GM12892 (cell line): Measurements from ENCODE around the gene CMIP.
A peak's percentile ranks its signal among the peaks of the same experiment; 100 is the strongest.

ENCODE experiments used
- DNase-seq: peaks from one replicate; pipeline ENCODE4 v3.0.0; 2011; ENCODE audit not compliant: insufficient read length
- FAIRE-seq: peaks from 2 replicates; lab custom pipeline; 2011; peaks lifted over from hg19 to GRCh38; lab: Jason Lieb, UNC
- POLR2A ChIP-seq: IDR thresholded peaks from 2 replicates; pipeline ENCODE4 v1.6.1; 2011; ENCODE audit warnings: low read depth, low read length, control low read depth
- POLR2AphosphoS5 ChIP-seq: IDR thresholded peaks from 2 replicates; pipeline ENCODE4 v1.6.1; 2011; ENCODE audit warnings: low read depth, low read length, control low read depth
- TAF1 ChIP-seq: IDR thresholded peaks from 2 replicates; pipeline ENCODE4 v1.6.1; 2011; ENCODE audit warnings: low read depth, mild to moderate bottlenecking, control low read depth, low read length, borderline replicate concordance

CMIP gene

DNA sequence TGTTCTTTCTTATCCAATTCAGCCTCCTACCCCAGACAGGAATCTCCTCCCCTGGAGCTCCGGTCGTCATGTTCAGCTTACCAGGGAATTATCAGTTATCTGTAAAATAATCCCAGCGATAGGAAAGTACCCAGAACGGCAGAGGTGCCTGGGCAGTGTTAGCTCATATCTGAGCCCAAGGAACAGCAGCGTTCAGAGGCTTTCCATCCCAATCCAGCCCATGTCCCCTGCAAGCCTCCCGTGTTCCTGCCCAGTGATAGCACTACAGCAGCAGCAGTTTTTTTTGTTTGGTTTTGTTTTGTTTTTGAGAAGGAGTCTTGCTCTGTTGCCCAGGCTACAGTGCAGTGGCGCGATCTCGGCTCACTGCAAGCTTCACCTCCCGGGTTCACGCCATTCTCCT is 158.2 kb downstream of the CMIP start:
- TF ChIP-seq POLR2A (no peak), POLR2AphosphoS5 (no peak), TAF1 (no peak)
- FAIRE-seq (no peak), DNase-seq (no peak)

DNA sequence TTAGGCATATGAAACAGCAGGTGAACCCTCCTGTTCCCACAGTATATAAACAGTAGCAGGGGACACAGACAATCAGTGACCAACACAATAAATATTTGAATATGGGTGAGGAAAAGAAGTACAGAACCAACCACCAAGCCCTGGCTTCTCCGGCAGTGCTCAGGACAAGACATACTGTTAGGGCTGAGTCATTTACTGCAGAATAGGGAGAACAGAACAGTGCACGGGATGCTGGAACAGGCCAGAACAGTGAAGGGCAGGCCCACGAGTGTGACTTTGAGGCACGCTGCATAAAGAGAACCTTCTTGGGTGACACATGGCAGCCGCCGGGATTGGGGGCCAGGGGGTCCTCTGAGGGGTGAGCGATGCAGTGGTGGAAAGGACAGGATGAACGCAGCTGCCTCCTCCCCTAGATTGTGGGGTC is 160.4 kb downstream of the CMIP start:
- no peak for TF ChIP-seq TAF1
- TF ChIP-seq POLR2A, result no peak
- TF ChIP-seq POLR2AphosphoS5, result no peak
- DNase-seq (no peak), FAIRE-seq (no peak)

DNA sequence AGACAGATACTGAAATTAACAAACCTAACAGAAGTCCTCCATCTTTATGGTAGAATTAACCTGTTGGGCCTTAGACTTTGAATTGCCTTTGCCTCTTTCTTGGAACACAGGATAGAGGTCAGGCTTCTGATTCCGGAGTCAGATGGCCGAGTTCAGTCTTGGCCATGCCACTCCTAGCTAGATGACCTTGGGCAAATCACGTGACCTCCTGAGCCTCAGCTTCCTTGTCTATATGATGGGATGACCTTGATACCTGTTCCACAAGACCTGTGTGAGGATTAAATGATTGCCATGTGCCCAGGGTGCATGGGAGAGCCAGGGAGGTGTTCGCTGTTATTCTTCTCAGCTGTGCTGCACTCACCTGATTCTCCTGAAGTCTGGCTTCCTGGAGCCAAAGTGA is 161.4 kb downstream of the CMIP start:
- TF ChIP-seq TAF1, result no peak
- TF ChIP-seq POLR2A, result no peak
- TF ChIP-seq POLR2AphosphoS5, result no peak
- no peak for FAIRE-seq

GRCh38 chr16:81607006-81607405 is 162.4 kb downstream of the CMIP start:
- no peak for DNase-seq
- TF ChIP-seq POLR2A, result no peak
- no peak for TF ChIP-seq TAF1
- no peak for TF ChIP-seq POLR2AphosphoS5
- FAIRE-seq, result no peak

More for the DNA sequence above, 161.4 kb downstream of the CMIP start:
- no peak for DNase-seq

DNA sequence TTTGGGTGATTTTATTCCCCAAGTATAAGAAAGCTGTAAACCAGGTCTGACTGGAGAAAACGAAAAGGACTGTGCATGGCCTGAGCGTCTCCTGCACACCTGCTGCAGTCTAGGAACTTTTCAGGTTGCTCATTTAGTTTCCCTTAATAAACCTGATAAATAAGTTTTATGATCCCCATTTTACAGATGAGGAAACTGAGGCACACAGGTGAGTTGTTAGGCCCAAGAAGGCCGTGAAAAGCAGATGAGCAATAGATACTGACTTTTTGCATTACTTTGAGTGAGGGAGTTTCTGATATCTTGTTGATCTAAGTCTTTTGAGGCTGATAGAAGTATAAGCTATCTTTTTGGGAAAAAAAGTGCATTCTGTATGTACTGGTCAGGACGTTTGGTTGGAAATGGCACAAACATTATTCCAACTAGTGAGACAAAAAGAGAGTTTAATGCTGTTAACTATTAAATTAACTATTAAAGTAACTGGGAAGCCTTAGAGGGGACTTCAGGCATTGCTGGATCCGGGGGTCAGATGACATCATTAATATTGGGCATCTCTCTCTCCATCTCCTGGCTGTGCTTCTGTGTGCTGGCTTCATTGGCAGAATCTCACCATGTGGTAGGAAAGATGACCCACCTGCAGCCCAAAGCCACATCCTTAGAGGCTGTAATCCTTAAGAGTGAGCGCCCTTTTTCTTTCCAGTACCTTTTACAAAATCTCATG is 163.4 kb downstream of the CMIP start:
- no peak for TF ChIP-seq TAF1
- no peak for TF ChIP-seq POLR2AphosphoS5
- TF ChIP-seq POLR2A, result no peak
- FAIRE-seq, result no peak

DNA sequence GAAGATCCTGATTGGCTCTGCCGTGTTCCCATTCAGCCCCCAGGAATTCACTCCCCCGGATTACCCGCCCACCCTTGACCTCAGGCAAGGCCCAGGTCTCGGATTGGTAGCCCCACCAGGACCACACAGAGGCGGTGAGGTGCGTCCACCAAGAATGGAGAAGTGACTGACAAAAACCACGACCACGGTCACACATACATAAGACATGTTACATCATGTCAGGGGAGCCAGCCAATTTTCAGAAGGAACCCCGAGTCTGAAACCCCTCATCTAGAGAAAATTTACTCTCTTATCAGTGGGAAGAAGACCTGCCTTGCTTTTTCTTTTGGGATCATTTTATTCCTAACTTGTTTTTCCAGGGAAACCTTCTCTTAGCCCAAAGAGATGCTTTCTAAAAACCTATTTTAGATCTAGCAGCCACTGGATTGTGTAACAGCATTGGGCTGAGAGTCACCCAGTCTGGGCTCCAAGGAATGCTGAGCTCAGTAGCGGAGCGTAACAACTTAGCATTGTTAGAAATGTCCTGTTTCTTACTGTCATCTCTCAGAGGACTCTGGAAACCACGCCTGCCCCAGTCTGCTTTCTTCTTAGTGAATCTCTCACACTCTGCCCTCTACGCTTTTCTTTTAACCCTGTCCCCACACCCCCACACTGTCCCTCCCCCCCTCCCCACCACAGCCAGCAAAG is 164.1 kb downstream of the CMIP start:
- FAIRE-seq (peak; percentile 9), DNase-seq (no peak)
- TF ChIP-seq POLR2AphosphoS5, result no peak

More for the DNA sequence above, 163.4 kb downstream of the CMIP start:
- no peak for DNase-seq

DNA sequence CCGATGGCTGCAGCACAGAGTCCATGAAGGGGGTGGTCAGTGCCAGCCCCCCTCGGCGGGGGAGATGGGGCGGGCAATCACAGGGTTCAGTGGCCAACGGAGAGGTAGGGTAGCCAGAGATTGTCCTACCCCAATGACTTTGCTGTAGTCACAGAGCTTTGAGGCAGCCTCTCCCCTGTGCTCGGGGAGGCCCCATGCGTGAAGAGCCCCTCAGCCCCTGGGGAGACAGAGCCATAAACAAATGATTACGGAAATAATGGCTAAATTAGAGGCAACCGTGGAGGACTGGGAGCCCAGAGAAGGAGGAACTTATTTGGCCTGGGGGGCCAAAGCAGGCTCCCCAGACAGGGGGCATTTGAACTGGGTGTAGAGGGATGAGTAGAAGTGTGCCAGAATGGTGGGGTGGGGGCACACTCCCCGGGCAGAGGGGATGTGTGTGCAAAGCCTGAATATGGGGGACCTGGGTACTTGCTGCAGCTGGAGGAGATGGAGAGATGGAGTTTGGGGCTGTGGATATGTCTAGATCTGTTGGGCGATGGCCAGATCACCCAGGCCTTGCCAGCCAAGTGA is 164.8 kb downstream of the CMIP start:
- DNase-seq, result no peak
- no peak for FAIRE-seq
- TF ChIP-seq POLR2AphosphoS5, result no peak
- no peak for TF ChIP-seq TAF1
- TF ChIP-seq POLR2A, result no peak

- no peak for FAIRE-seq
- no peak for DNase-seq
- TF ChIP-seq POLR2A (no peak), POLR2AphosphoS5 (no peak), TAF1 (no peak)
Observed at GRCh38 chr16:81610144-81610842, 165.7 kb downstream of the CMIP start.

DNA sequence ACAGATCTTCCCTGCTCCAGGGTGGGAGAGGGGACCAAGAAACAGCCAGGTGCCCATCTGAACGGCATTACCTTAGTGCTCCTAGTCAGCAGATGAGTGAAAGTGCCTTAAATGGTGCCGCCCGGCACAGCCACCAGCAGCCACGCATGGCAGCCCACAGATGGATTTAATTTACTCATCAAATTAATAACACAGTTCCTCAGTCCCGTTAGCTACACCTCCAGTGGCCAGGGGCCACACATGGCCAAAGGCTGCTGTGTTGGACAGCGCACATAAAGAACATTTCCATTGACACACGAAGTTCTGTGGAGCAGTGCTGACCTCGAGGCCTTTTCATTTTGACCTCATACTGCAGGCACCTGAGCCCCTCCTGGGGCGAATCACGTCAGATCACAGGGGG is 166.3 kb downstream of the CMIP start:
- FAIRE-seq, result no peak
- DNase-seq, result no peak
- TF ChIP-seq TAF1 (no peak), POLR2A (no peak), POLR2AphosphoS5 (no peak)

DNA sequence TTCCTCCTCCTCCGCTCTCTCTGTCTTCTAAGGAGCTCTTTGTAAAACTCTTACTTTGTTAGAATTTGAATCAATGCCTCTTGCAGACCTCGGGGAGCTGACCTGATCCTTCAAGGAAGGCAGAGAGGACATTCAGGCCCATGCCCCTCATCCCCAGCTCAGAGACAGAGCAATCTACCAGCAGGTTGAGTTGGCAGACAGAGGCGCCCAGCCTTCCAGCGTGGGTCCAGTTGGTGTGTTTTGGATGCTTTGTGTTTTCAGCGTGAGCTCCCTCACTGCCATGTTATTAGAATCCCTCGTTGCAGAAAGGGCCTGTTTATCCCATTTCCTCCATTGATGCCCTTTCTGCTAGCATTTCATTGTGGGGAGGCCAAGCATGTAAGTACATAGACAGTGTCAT is 167.1 kb downstream of the CMIP start:
- FAIRE-seq (no peak), DNase-seq (no peak)
- TF ChIP-seq TAF1 (no peak), POLR2AphosphoS5 (no peak), POLR2A (no peak)

DNA sequence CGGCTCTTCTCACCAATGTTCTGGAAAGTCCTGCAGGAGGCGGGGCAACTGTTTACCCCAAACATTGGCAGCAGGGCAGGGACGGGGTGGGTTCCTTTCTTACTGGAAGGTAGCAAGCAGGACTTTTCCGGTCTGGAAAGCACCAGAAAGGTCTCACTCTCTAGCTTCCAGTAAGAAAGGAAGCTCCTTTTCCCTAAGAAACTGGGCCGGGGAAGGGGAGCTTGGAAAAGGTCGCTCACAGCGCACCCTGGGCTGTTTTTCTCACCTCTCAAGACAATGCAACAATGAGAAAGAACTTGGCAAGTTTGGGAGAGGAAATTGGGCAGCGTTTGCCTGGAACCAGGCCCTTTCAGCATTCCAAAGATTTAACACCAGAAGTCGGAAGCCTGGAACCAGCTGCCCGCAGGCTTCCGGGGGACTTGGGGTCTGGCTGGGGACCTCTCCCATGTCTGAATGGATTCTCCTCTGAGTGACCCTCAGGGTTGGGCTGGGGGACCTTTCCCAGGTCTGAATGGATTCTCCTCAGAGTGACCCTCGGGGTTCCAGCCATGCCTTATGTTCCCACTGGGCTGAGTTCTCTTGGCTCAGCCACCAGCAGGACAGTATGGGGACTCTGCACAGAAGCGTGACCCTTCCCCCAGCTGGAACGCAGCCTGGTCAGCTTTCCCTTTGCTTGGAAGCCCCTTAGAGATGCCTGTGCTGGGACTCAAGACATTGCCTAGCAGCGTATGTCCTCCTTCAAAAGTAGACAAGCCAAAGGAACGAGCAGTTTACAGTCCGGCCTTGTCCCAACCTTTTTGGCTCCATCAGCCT is 167.9 kb downstream of the CMIP start:
- DNase-seq (no peak), FAIRE-seq (no peak)
- TF ChIP-seq TAF1 (no peak), POLR2A (no peak), POLR2AphosphoS5 (no peak)

GRCh38 chr16:81614171-81614570 is 169.6 kb downstream of the CMIP start:
- TF ChIP-seq POLR2AphosphoS5 (no peak), POLR2A (no peak), TAF1 (no peak)
- FAIRE-seq, result no peak
- no peak for DNase-seq
